ENCODE data around the gene ESD. TPM values are rescaled to one million over a fixed set of nuclear protein-coding genes. Genes with fewer than 3 reads are reported as not detected.

ESD gene
- total and polyA plus RNA-seq, 10 of the 15 experiments (the other 5 are each of a cell fraction or from before 2014, with no cell fraction given) = 105 to 387 (median 195) TPM

DNA sequence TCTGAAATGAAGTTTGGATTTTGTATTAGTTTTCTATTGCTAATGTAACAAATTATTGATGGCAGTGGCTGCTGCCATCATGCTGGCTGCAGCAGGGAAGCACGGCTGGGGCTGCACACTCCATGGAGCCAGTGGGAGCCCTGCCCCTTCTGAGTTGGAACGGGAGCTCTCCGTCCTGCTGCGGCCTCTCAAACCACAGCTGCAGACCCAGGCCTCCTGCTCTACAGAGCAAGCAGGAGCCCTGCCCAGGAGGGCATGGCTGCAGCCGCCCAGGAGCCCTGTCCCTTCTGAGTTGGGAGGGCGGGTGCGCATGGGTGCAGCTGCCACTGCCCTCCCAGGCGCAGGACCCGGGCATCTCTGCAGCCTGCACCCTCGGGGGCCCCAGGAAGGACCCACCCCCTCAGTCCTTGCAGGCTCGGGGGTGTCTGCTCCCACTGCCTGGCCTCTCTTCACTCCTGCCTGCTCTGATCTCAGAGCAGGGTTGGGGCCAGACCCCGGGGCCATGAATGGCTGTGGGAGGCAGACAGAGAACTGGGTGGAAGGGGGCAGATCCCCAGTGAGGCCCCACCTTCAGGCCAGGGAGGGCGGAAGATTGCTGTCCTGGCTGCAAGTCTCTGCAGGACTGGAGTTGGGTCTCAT, 21.0 kb upstream of the ESD start:
- no peak overlapping the region for H2AFZ ChIP-seq (ENCODE audit: control insufficient read depth, low read depth, low read length)
- FAIRE-seq = no peak
- DNase-seq (ENCODE audit: low read depth, low spot score) = no peak
- WGBS (ENCODE audit: insufficient coverage, insufficient replicate concordance, low lambda C conversion rate, missing lambda C conversion rate) = 33% methylated on average over 13 of the region's 13 CpGs
- no peaks in the 10 kb centered on the region for H3K4me1 ChIP-seq (ENCODE audit: control insufficient read depth, insufficient read depth, low read length)
- in situ Hi-C loops (cut with MboI) = no loop called here
- peaks cover 0 to 4% of the 10 kb centered on the region in 2 experiments; a peak in 1 of 4 replicates for H3K27me3 ChIP-seq (replicated peaks in 1 of 2; ENCODE audit: control insufficient read depth in 2 of 2, insufficient read depth in 2 of 2, low read length in 1 of 2)
- RAD21 ChIA-PET (ENCODE audit: unreplicated experiment) = no interaction called here
- SMC1A ChIA-PET (ENCODE audit: uncharacterized antibody, unreplicated experiment) = no interaction called here
- no peak for ATAC-seq
- no peaks in the 10 kb centered on the region for H4K20me1 ChIP-seq (ENCODE audit: control insufficient read depth, insufficient read depth)
- CTCF ChIA-PET = no interaction called here
- no TSS peak for BruUV-seq (replicated peaks)
- H3K27ac ChIP-seq (ENCODE audit: control insufficient read depth, insufficient read depth) = no peak overlapping the region
- H3K4me2 ChIP-seq (ENCODE audit: control insufficient read depth, insufficient read depth) = no peak overlapping the region
- POLR2A ChIA-PET = no interaction called here
- H3K4me3 ChIP-seq = no peak overlapping the region
- no peaks in the 10 kb centered on the region for H3K79me2 ChIP-seq (ENCODE audit: control insufficient read depth, insufficient read depth, low read length)
- no peaks in the 10 kb centered on the region for H3K36me3 ChIP-seq (ENCODE audit: control insufficient read depth in 2 of 2, insufficient read depth in 2 of 2, low read length in 1 of 2)
- intact Hi-C loops (cut with micrococcal nuclease; ENCODE audit: unreplicated experiment) = no loop called here
- H3K9ac ChIP-seq (ENCODE audit: control insufficient read depth, insufficient read depth, low read length) = no peak overlapping the region
- peaks cover under 1% of the 10 kb centered on the region; the same call in 2 of the 3 replicates for H3K9me3 ChIP-seq (replicated peaks; ENCODE audit: control insufficient read depth, insufficient read depth, low read length)
- TF ChIP-seq ASH2L (IDR thresholded peaks at IDR 0.05; ENCODE audit: borderline replicate concordance, low read depth) (no peak), POU2F2 (IDR thresholded peaks at IDR 0.05; ENCODE audit: borderline replicate concordance, low read depth, low read length) (no peak), POLR2AphosphoS5 (IDR thresholded peaks at IDR 0.05; ENCODE audit: low read length) (no peak), PML (IDR thresholded peaks at IDR 0.05; ENCODE audit: low read length) (no peak), JUNB (IDR thresholded peaks at IDR 0.05) (no peak), RB1 (IDR thresholded peaks at IDR 0.05; ENCODE audit: borderline replicate concordance) (no peak), NR2C2 (IDR thresholded peaks at IDR 0.05; ENCODE audit: borderline replicate concordance, control insufficient read depth, insufficient read length, low read depth) (no peak), CBFB (IDR thresholded peaks at IDR 0.05; ENCODE audit: low read depth) (no peak), ETV6 (conservative IDR thresholded peaks at IDR 0.05 in 1 of 2, IDR thresholded peaks at IDR 0.05 in 1 of 2; ENCODE audit: borderline replicate concordance in 1 of 2, low read depth in 1 of 2) (no peak), MAX (IDR thresholded peaks at IDR 0.05; ENCODE audit: low read depth, low read length) (no peak), ZBTB4 (CRISPR knock-in tag; IDR thresholded peaks at IDR 0.05) (no peak), SRF (IDR thresholded peaks at IDR 0.05; ENCODE audit: low read depth in 2 of 2, low read length in 2 of 2) (no peak), SREBF2 (IDR thresholded peaks at IDR 0.05; ENCODE audit: low read length) (no peak), SUPT20H (IDR thresholded peaks at IDR 0.05; ENCODE audit: borderline replicate concordance, control insufficient read depth, low read depth, low read length) (no peak), CREM (IDR thresholded peaks at IDR 0.05; ENCODE audit: low read depth) (no peak)
- TF ChIP-seq, protein P1, sequence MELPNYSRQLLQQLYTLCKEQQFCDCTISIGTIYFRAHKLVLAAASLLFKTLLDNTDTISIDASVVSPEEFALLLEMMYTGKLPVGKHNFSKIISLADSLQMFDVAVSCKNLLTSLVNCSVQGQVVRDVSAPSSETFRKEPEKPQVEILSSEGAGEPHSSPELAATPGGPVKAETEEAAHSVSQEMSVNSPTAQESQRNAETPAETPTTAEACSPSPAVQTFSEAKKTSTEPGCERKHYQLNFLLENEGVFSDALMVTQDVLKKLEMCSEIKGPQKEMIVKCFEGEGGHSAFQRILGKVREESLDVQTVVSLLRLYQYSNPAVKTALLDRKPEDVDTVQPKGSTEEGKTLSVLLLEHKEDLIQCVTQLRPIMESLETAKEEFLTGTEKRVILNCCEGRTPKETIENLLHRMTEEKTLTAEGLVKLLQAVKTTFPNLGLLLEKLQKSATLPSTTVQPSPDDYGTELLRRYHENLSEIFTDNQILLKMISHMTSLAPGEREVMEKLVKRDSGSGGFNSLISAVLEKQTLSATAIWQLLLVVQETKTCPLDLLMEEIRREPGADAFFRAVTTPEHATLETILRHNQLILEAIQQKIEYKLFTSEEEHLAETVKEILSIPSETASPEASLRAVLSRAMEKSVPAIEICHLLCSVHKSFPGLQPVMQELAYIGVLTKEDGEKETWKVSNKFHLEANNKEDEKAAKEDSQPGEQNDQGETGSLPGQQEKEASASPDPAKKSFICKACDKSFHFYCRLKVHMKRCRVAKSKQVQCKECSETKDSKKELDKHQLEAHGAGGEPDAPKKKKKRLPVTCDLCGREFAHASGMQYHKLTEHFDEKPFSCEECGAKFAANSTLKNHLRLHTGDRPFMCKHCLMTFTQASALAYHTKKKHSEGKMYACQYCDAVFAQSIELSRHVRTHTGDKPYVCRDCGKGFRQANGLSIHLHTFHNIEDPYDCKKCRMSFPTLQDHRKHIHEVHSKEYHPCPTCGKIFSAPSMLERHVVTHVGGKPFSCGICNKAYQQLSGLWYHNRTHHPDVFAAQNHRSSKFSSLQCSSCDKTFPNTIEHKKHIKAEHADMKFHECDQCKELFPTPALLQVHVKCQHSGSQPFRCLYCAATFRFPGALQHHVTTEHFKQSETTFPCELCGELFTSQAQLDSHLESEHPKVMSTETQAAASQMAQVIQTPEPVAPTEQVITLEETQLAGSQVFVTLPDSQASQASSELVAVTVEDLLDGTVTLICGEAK (IDR thresholded peaks at IDR 0.05; ENCODE audit: borderline replicate concordance) = no peak
